ENCODE results near the gene SLC39A12. TPM values are rescaled to one million over a fixed set of nuclear protein-coding genes. Genes with fewer than 3 reads are reported as not detected.

SLC39A12 gene
- total RNA-seq, 2 experiments from 2014 or later, result not detected

DNA sequence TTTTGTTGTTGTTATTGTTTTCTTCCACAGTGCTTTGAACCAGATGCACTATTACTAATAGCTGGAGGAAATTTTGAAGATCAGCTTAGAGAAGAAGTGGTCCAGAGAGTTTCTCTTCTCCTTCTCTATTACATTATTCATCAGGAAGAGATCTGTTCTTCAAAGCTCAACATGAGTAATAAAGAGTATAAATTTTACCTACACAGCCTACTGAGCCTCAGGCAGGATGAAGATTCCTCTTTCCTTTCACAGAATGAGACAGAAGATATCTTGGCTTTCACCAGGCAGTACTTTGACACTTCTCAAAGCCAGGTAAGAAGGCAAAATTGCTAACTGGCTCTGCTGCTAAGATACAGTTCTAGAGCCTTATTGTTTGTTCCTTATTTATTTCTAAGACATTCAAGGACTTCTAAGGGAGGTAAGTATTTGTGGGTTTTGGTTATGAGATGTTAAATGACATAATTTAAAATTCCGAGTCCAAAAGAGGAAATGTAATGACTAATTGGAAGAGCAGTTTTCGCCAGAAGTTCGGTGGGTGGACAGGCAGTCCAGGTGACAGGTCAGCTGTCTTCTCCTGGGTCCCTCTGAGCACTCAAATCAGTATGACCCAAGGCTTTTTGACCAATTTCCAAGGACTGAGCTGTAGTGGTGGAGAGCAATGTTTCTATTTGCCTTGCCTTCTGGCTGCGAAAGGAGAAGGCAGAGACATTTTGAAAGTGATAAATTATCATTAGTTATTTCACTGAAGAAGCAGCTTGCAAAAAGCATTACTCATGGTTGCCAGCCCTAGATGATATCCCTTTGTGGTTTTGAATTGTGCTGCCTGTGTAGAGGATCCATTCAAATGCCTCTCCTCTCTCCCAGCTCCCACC lies 10.1 kb downstream of the SLC39A12 start:
- ChIA-PET POLR2A (no interaction called here), CTCF (no interaction called here)
- DNase-seq, result no peak
- Mint-ChIP-seq H3K4me1 (ENCODE audit: low read depth) (no peaks in the 10 kb centered on the region), H3K27me3 (peaks cover 15% of the 10 kb centered on the region), H3K9me3 (peaks cover 8% of the 10 kb centered on the region), H3K27ac (no peak overlapping the region), H3K36me3 (ENCODE audit: low read depth) (no peaks in the 10 kb centered on the region), H3K4me3 (no peak overlapping the region)
- Histone ChIP-seq H3K4me1 (ENCODE audit: insufficient read depth, low read length) (no peaks in the 10 kb centered on the region), H3K27me3 (ENCODE audit: control insufficient read depth in 1 of 2, insufficient read depth in 2 of 2, low read length in 2 of 2) (no peaks in the 10 kb centered on the region), H3K36me3 (ENCODE audit: insufficient read depth, low read length) (no peaks in the 10 kb centered on the region), H3K27ac (ENCODE audit: low read depth in 1 of 2, low read length in 2 of 2) (no peak overlapping the region), H3K4me3 (ENCODE audit: low read length) (no peak overlapping the region), H3K9me3 (ENCODE audit: control insufficient read depth in 1 of 2, insufficient read depth in 1 of 2, low read length in 2 of 2) (peaks cover 0 to 4% of the 10 kb centered on the region in 2 experiments)
- intact Hi-C loops (cut with DNase I, micrococcal nuclease), result no loop called here
- TF ChIP-seq, protein P1, sequence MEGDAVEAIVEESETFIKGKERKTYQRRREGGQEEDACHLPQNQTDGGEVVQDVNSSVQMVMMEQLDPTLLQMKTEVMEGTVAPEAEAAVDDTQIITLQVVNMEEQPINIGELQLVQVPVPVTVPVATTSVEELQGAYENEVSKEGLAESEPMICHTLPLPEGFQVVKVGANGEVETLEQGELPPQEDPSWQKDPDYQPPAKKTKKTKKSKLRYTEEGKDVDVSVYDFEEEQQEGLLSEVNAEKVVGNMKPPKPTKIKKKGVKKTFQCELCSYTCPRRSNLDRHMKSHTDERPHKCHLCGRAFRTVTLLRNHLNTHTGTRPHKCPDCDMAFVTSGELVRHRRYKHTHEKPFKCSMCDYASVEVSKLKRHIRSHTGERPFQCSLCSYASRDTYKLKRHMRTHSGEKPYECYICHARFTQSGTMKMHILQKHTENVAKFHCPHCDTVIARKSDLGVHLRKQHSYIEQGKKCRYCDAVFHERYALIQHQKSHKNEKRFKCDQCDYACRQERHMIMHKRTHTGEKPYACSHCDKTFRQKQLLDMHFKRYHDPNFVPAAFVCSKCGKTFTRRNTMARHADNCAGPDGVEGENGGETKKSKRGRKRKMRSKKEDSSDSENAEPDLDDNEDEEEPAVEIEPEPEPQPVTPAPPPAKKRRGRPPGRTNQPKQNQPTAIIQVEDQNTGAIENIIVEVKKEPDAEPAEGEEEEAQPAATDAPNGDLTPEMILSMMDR (IDR thresholded peaks at IDR 0.05), result no peak
- no peak for ATAC-seq (ENCODE audit: poor library complexity)

DNA sequence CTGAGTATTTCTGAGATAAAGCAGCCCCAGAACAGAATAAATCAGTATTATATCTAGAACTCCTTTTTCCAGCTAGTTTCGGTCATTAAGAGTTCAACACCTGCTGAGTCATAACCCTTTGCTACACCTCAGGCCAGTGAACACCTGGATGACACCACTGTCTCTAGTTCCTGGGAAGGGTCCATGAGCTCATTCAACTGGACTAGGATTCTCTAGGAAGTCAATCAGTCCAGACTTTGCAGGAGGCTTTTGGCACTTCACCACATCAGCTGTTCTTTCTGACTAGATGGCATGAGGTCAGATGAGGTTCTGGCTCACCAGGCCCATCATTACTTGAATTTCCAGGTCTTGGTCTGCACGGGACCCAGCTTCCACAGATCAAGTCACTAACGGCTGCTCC lies 11.7 kb downstream of the SLC39A12 start:
- intact Hi-C loops (cut with DNase I, micrococcal nuclease), result no loop called here
- Histone ChIP-seq H3K27me3 (ENCODE audit: control insufficient read depth in 1 of 2, insufficient read depth in 2 of 2, low read length in 2 of 2) (no peaks in the 10 kb centered on the region), H3K4me1 (ENCODE audit: insufficient read depth, low read length) (no peaks in the 10 kb centered on the region), H3K36me3 (ENCODE audit: insufficient read depth, low read length) (no peaks in the 10 kb centered on the region), H3K9me3 (ENCODE audit: control insufficient read depth in 1 of 2, insufficient read depth in 1 of 2, low read length in 2 of 2) (peaks cover 0 to 9% of the 10 kb centered on the region in 2 experiments), H3K27ac (ENCODE audit: low read depth in 1 of 2, low read length in 2 of 2) (no peak overlapping the region), H3K4me3 (ENCODE audit: low read length) (no peak overlapping the region)
- Mint-ChIP-seq H3K27me3 (peaks cover 10% of the 10 kb centered on the region), H3K27ac (no peak overlapping the region), H3K4me1 (ENCODE audit: low read depth) (no peaks in the 10 kb centered on the region), H3K36me3 (ENCODE audit: low read depth) (no peaks in the 10 kb centered on the region), H3K9me3 (peaks cover 8% of the 10 kb centered on the region), H3K4me3 (no peak overlapping the region)
- CTCF ChIA-PET, result no interaction called here
- POLR2A ChIA-PET, result interaction anchor here (0.7 kb wide), 1 partner anchor 36 kb away, joined by 3 read pairs; no protein-coding TSS in a partner anchor
- TF ChIP-seq, protein P1 (IDR thresholded peaks at IDR 0.05), result no peak
- DNase-seq (no peak), ATAC-seq (ENCODE audit: poor library complexity) (no peak)

DNA sequence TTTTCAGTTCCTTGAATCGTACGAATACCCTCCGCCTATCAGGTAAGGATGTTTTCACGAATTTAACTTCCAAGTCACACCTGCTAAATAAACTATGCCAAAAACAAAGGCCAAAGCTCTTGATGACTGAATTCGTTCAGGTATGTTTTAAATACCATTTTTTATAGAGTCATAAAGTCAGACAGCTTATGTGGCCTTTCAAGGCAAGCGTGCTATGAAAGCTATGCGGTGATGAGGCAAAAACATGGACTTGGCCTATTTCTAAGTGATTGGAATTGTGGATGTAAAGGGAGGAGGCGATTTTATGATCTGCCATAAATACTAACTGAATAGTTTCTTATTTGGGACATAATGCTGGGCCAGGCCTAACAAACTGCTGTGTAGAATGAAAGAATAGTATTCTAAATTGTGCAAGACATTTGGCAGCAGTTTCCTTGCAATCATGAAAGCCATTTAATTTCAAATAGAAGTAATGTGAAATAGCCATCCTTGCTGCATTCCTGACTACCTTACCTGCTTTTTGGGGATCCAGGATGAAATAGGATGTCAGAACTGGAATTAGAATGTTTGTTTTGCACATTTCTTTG lies 14.0 kb downstream of the SLC39A12 start:
- Histone ChIP-seq H3K4me3 (ENCODE audit: low read length) (no peak overlapping the region), H3K27ac (ENCODE audit: low read depth in 1 of 2, low read length in 2 of 2) (no peak overlapping the region), H3K9me3 (ENCODE audit: control insufficient read depth in 1 of 2, insufficient read depth in 1 of 2, low read length in 2 of 2) (peaks cover 0 to 9% of the 10 kb centered on the region in 2 experiments), H3K27me3 (ENCODE audit: control insufficient read depth in 1 of 2, insufficient read depth in 2 of 2, low read length in 2 of 2) (no peaks in the 10 kb centered on the region), H3K36me3 (ENCODE audit: insufficient read depth, low read length) (no peaks in the 10 kb centered on the region), H3K4me1 (ENCODE audit: insufficient read depth, low read length) (no peaks in the 10 kb centered on the region)
- TF ChIP-seq, protein P1 (IDR thresholded peaks at IDR 0.05), result no peak
- Mint-ChIP-seq H3K9me3 (peaks cover 15% of the 10 kb centered on the region), H3K27me3 (peaks cover 10% of the 10 kb centered on the region), H3K27ac (no peak overlapping the region), H3K4me1 (ENCODE audit: low read depth) (no peaks in the 10 kb centered on the region), H3K4me3 (no peak overlapping the region), H3K36me3 (ENCODE audit: low read depth) (no peaks in the 10 kb centered on the region)
- ChIA-PET CTCF (no interaction called here), POLR2A (no interaction called here)
- DNase-seq (no peak), ATAC-seq (ENCODE audit: poor library complexity) (no peak)
- intact Hi-C loops (cut with DNase I, micrococcal nuclease), result no loop called here

Data from CD4-positive, alpha-beta T cell (primary cell).